G401.6 (cell line): ENCODE data around the gene NME2.

Source experiments
- FAIRE-seq: peaks from 2 replicates; lab custom pipeline; 2012; peaks lifted over from hg19 to GRCh38; lab: Jason Lieb, UNC

NME2 gene

DNA sequence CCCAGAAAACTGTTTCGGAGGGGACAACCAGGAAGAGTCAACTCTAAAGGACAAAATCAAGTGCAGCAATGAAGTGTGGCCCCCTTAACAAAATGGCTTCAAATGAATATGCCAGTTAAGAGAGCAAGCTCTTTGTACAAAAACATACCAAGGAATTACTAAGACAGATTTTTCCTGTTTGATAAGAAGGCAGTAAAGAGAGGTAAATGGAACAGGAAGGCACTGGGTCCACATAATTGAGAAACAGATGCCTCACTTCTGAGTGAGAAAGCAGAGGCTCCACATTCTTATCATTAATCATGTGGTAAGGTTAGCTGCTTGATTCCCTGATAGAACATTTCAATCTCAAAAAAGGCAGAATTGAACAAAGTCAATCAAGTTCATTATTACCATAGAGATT lies 48.7 kb downstream of the NME2 start:
- no peak for FAIRE-seq

DNA sequence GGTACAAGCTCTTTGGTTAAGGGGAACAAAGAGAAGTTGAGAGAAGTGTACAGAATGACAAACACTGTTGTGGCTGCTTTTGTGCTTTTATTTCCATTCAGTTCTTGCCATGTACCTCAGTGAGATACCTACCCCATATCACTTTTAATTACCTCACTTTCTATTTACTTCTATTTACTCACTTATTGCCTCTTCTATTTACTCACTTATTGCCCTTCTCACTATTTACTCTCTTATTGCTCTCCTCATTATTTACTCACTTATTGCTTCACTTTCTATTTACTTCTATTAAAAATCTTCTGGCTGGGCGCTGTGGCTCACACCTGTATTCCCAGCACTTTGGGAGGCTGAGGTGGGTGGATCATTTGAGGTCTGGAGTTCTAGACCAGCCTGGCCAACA lies 51.7 kb downstream of the NME2 start:
- FAIRE-seq: no peak

DNA sequence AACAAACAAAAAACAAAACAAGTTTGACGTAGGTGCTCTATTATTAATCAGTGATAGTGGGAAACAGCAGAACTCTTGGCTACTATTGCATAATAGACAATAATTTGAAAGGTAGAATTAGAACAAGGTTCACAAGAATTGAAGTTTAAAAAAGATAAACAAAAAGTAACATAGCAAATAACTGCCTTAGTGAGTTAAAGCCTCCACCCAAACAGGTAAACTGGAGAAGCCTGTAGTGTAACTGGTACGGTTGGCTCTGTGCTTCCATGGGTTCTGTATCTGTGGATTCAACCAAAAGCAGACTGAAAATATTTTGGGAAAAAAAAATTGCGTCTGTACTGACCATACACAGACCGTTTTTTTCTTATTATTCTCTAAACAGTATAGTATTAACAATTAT lies 55.1 kb downstream of the NME2 start:
- no peak for FAIRE-seq
